Upper lobe of left lung (tissue), 4 donors: Measurements from ENCODE around the gene GRIK4.

Source experiments
- CTCF ChIP-seq, 6 experiments: fragments of 450-650 bp in 4 of 6; fragments of 200-600 bp in 2 of 6; sonication (generic) in 2 of 6; IDR thresholded peaks; one replicate each; pipeline ENCODE4 v1.5.1; 2016 to 2019; ENCODE audit warnings: antibody characterized with exemption in 6 of 6
- EP300 ChIP-seq, 4 donors: sonication (generic); formaldehyde crosslinking; IDR thresholded peaks; one replicate each; pipeline ENCODE4 v1.5.1; 2017; ENCODE audit warnings: antibody characterized with exemption in 4 of 4, control low read depth in 2 of 4
- POLR2A ChIP-seq, 4 donors: fragments of 450-650 bp; IDR thresholded peaks; one replicate each; pipeline ENCODE4 v1.5.1; 2016 to 2017; ENCODE audit warnings: antibody characterized with exemption in 4 of 4, mild to moderate bottlenecking in 2 of 4
- POLR2AphosphoS5 ChIP-seq, 2 donors: sonication (generic); formaldehyde crosslinking; IDR thresholded peaks; one replicate each; pipeline ENCODE4 v1.5.1; 2017; ENCODE audit warnings: antibody characterized with exemption in 2 of 2

GRCh38 chr11:120781486-120782120 lies 270.1 kb downstream of the GRIK4 start:
- TF ChIP-seq POLR2AphosphoS5 (IDR thresholded peaks at IDR 0.05), result no peak
- TF ChIP-seq POLR2A (IDR thresholded peaks at IDR 0.05), result no peak
- TF ChIP-seq CTCF (IDR thresholded peaks at IDR 0.05), result no peak
- no peak for TF ChIP-seq EP300 (IDR thresholded peaks at IDR 0.05)
